H1 (cell line): ENCODE results near the gene ATXN2L. TPM values are rescaled to one million over a fixed set of nuclear protein-coding genes. Genes with fewer than 3 reads are reported as not detected.

ENCODE experiments used
- CTCF ChIA-PET: fragments of 300-600 bp; sonication (Branson Sonifier 250); formaldehyde crosslinking; loops from one replicate; lab custom pipeline; 2021; ENCODE audit not compliant: partially characterized antibody; lab: Charles Lee
- POLR2A ChIA-PET: fragments of 300-600 bp; sonication (Branson Sonifier 250); formaldehyde crosslinking; loops from one replicate; lab custom pipeline; 2021; ENCODE audit warnings: inconsistent platforms; ENCODE audit not compliant: partially characterized antibody; lab: Charles Lee
- DNase-seq, 2 experiments: peaks; one replicate each; pipeline versions ENCODE4 v3.0.0 to v3.0.0-alpha.2; 2010 to 2022; ENCODE audit warnings: low spot score in 2 of 2, low read depth in 1 of 2, mixed read lengths in 1 of 2
- FAIRE-seq: peaks from 2 replicates; lab custom pipeline; 2011; peaks lifted over from hg19 to GRCh38; lab: Jason Lieb, UNC
- H2AFZ ChIP-seq: 2 replicates; pipeline ENCODE4 v1.8.1; 2012; ENCODE audit warnings: low read length, inconsistent platforms
- H2AK5ac ChIP-seq: 2 replicates; pipeline ENCODE4 v1.6.1; 2013; ENCODE audit warnings: low read depth, low read length
- H2BK120ac ChIP-seq: replicated peaks from 2 replicates; pipeline ENCODE3; 2013; ENCODE audit warnings: low read depth, low read length, inconsistent platforms
- H2BK12ac ChIP-seq: 2 replicates; pipeline ENCODE4 v1.6.1; 2013; ENCODE audit warnings: low read depth, low read length
- H2BK15ac ChIP-seq: 2 replicates; pipeline ENCODE4 v1.6.1; 2013; ENCODE audit warnings: low read length
- H2BK20ac ChIP-seq: 2 replicates; pipeline ENCODE4 v1.6.1; 2013; ENCODE audit warnings: low read length
- H2BK5ac ChIP-seq: 2 replicates; pipeline ENCODE4 v1.6.1; 2013; ENCODE audit warnings: low read depth, low read length
- H3K14ac ChIP-seq: 2 replicates; pipeline ENCODE4 v1.6.1; 2013; ENCODE audit warnings: inconsistent platforms; ENCODE audit not compliant: insufficient read length
- H3K18ac ChIP-seq: 2 replicates; pipeline ENCODE4 v1.6.1; 2013; ENCODE audit warnings: low read length; ENCODE audit errors: extremely low read depth
- H3K23ac ChIP-seq: 2 replicates; pipeline ENCODE4 v1.6.1; 2013; ENCODE audit warnings: inconsistent platforms; ENCODE audit not compliant: insufficient read length
- H3K23me2 ChIP-seq: 2 replicates; pipeline ENCODE4 v1.6.1; 2013; ENCODE audit warnings: low read depth, low read length
- H3K27ac ChIP-seq: 2 replicates; pipeline ENCODE4 v1.6.1; 2011; ENCODE audit warnings: low read depth, low read length, inconsistent platforms
- H3K27me3 ChIP-seq, 4 experiments: replicated peaks in 1 of 4; 1 replicate in 1 of 4; 2 replicates in 3 of 4; pipeline versions ENCODE4 v1.6.1 to v1.8.1; 2011 to 2013; ENCODE audit warnings: low read length in 3 of 4, mild to moderate bottlenecking in 3 of 4, inconsistent platforms in 2 of 4, mixed read lengths in 2 of 4, moderate library complexity in 1 of 4; ENCODE audit not compliant: control insufficient read depth in 3 of 4, insufficient read depth in 3 of 4; ENCODE audit errors: extremely low read depth in 1 of 4
- H3K36me3 ChIP-seq, 4 experiments: 2 replicates each; pipeline versions ENCODE4 v1.6.1 to v1.8.1; 2011 to 2013; ENCODE audit warnings: mild to moderate bottlenecking in 4 of 4, low read length in 3 of 4, moderate library complexity in 2 of 4, control low read depth in 1 of 4, inconsistent platforms in 1 of 4; ENCODE audit not compliant: insufficient read depth in 4 of 4, control insufficient read depth in 2 of 4
- H3K4ac ChIP-seq: replicated peaks from 2 replicates; pipeline ENCODE3; 2013; ENCODE audit warnings: low read length, low read depth, mixed read lengths, inconsistent platforms; ENCODE audit not compliant: insufficient read length
- H3K4me1 ChIP-seq, 4 experiments: replicated peaks in 1 of 4; 1 replicate in 1 of 4; 2 replicates in 3 of 4; pipeline versions ENCODE4 v1.6.1 to v1.8.1; 2011 to 2013; ENCODE audit warnings: low read length in 3 of 4, inconsistent platforms in 2 of 4, mixed read lengths in 1 of 4; ENCODE audit not compliant: insufficient read depth in 4 of 4, control insufficient read depth in 3 of 4
- H3K4me2 ChIP-seq, 2 experiments: 2 replicates each; pipeline versions ENCODE4 v1.6.1 to v1.8.1; 2011 to 2013; ENCODE audit warnings: low read depth in 2 of 2, low read length in 2 of 2, control low read depth in 1 of 2, inconsistent platforms in 1 of 2, mild to moderate bottlenecking in 1 of 2; ENCODE audit not compliant: insufficient read depth in 1 of 2
- H3K4me3 ChIP-seq, 4 experiments: fragments of 200-600, 300-600 bp in 1 of 4; sonication (generic), shearing (Covaris generic), sonication (Bioruptor Twin) in 1 of 4; 2 replicates each; pipeline versions ENCODE4 v1.5.1 to v1.8.1; 2011 to 2016; ENCODE audit warnings: low read length in 4 of 4, low read depth in 3 of 4, control low read depth in 2 of 4, inconsistent platforms in 2 of 4, mild to moderate bottlenecking in 2 of 4, mixed read lengths in 1 of 4, moderate library complexity in 1 of 4; ENCODE audit not compliant: insufficient read depth in 2 of 4; ENCODE audit errors: extremely low read depth in 1 of 4
- H3K56ac ChIP-seq: replicated peaks from 2 replicates; pipeline ENCODE3; 2013; ENCODE audit warnings: low read depth, mild to moderate bottlenecking, mixed read lengths, low read length, inconsistent platforms; ENCODE audit not compliant: insufficient read length
- H3K79me1 ChIP-seq: 2 replicates; pipeline ENCODE4 v1.6.1; 2013; ENCODE audit warnings: low read depth, low read length, control low read depth
- H3K79me2 ChIP-seq, 2 experiments: 2 replicates each; pipeline versions ENCODE4 v1.6.1 to v1.8.1; 2012 to 2013; ENCODE audit warnings: low read length in 2 of 2, mild to moderate bottlenecking in 2 of 2, inconsistent platforms in 1 of 2; ENCODE audit not compliant: insufficient read depth in 2 of 2, control insufficient read depth in 1 of 2
- H3K9ac ChIP-seq, 4 experiments: replicated peaks in 1 of 4; 1 replicate in 1 of 4; 2 replicates in 3 of 4; pipeline versions ENCODE4 v1.6.1 to v1.8.1; 2011 to 2013; ENCODE audit warnings: low read depth in 3 of 4, low read length in 3 of 4, control low read depth in 2 of 4, mild to moderate bottlenecking in 2 of 4, moderate library complexity in 2 of 4, inconsistent platforms in 1 of 4; ENCODE audit errors: extremely low read depth in 1 of 4
- H3K9me3 ChIP-seq, 2 experiments: 2 replicates each; pipeline versions ENCODE4 v1.6.1 to v1.8.1; 2012 to 2013; ENCODE audit warnings: mild to moderate bottlenecking in 2 of 2, moderate library complexity in 2 of 2, control low read depth in 1 of 2, inconsistent platforms in 1 of 2, low read depth in 1 of 2, low read length in 1 of 2, mixed read lengths in 1 of 2; ENCODE audit not compliant: insufficient read depth in 2 of 2
- H4K20me1 ChIP-seq, 2 experiments: replicated peaks in 1 of 2; 2 replicates each; pipeline versions ENCODE3 to v1.8.1; 2011 to 2013; ENCODE audit warnings: inconsistent platforms in 2 of 2, low read length in 2 of 2, mild to moderate bottlenecking in 1 of 2; ENCODE audit not compliant: insufficient read depth in 2 of 2, control insufficient read depth in 1 of 2
- H4K5ac ChIP-seq: 2 replicates; pipeline ENCODE4 v1.6.1; 2013; ENCODE audit warnings: low read length, low read depth, mixed read lengths, inconsistent platforms; ENCODE audit not compliant: insufficient read length
- H4K8ac ChIP-seq: 2 replicates; pipeline ENCODE4 v1.8.0; 2013; ENCODE audit warnings: mild to moderate bottlenecking, moderate library complexity, low read length, inconsistent platforms; ENCODE audit not compliant: insufficient read depth; ENCODE audit errors: extremely low read depth
- H4K91ac ChIP-seq: replicated peaks from 2 replicates; pipeline ENCODE3; 2013; ENCODE audit warnings: low read length, mixed read lengths, inconsistent platforms; ENCODE audit not compliant: insufficient read length
- CREB1 ChIP-seq: IDR thresholded peaks from 2 replicates; pipeline ENCODE4 v1.6.1; 2012; ENCODE audit warnings: inconsistent platforms
- CTBP2 ChIP-seq: IDR thresholded peaks from 2 replicates; pipeline ENCODE4 v1.7.0; 2011; ENCODE audit warnings: borderline replicate concordance, mild to moderate bottlenecking, moderate library complexity, mixed read lengths, low read length; ENCODE audit not compliant: insufficient read depth, insufficient read length
- CTCF ChIP-seq, 3 experiments: IDR thresholded peaks; 1 replicate in 2 of 3; 2 replicates in 1 of 3; pipeline versions ENCODE4 v1.5.1 to v1.6.1; 2011; ENCODE audit warnings: low read length in 3 of 3, mild to moderate bottlenecking in 3 of 3, inconsistent platforms in 2 of 3, low read depth in 1 of 3, moderate library complexity in 1 of 3; ENCODE audit not compliant: insufficient read depth in 1 of 3; ENCODE audit errors: control extremely low read depth in 1 of 3
- GABPA ChIP-seq: IDR thresholded peaks from 2 replicates; pipeline ENCODE4 v1.6.1; 2011; ENCODE audit warnings: mild to moderate bottlenecking, low read length, moderate library complexity, borderline replicate concordance; ENCODE audit not compliant: insufficient read depth
- PHF8 ChIP-seq: fragments of 200-600 bp; sonication (generic); conservative IDR thresholded peaks from 2 replicates; pipeline ENCODE4 v1.7.1; 2012; ENCODE audit warnings: low read depth, mild to moderate bottlenecking, inconsistent platforms, low read length, moderate library complexity
- SIX5 ChIP-seq: IDR thresholded peaks from 2 replicates; pipeline ENCODE4 v1.6.1; 2011; ENCODE audit warnings: mild to moderate bottlenecking, low read depth, low read length
- TBP ChIP-seq: IDR thresholded peaks from 2 replicates; pipeline ENCODE4 v1.6.1; 2011; ENCODE audit warnings: low read depth, low read length, improper control_type of control experiment
- TEAD4 ChIP-seq: IDR thresholded peaks from 2 replicates; pipeline ENCODE4 v1.6.1; 2012; ENCODE audit warnings: low read depth, low read length, inconsistent platforms, mixed read lengths
- WGBS, 2 experiments: shearing (Covaris generic) in 1 of 2; methylation state at CpG; one replicate each; pipeline versions ENCODE4 v1.1.6 to v1.1.7; 2013 to 2015; ENCODE audit warnings: low lambda C conversion rate in 2 of 2, mixed read lengths in 2 of 2, inconsistent platforms in 1 of 2, low coverage in 1 of 2, missing lambda C conversion rate in 1 of 2; ENCODE audit not compliant: insufficient replicate concordance in 2 of 2, insufficient coverage in 1 of 2, insufficient read length in 1 of 2; ENCODE audit errors: extremely low coverage in 1 of 2, missing lambda C conversion rate in 1 of 2; 5-methylcytosine and 5-hydroxymethylcytosine counted together
- polyA plus RNA-seq, 7 experiments: library from polyadenylated mRNA; depleted of rRNA in 3 of 7; stranded (reverse) in 5 of 7; unstranded in 2 of 7; fragments of >200 nt in 5 of 7; fragments of 200-250 nt in 2 of 7; gene quantifications; 1 replicate in 5 of 7; 2 replicates in 1 of 7; 4 replicates in 1 of 7; pipeline versions ENCODE4 v1.2.1 to v1.2.3, GENCODE V29; 2011 to 2013; ENCODE audit warnings: missing spikeins in 2 of 7, mixed read lengths in 2 of 7
- total RNA-seq: library from RNA; stranded (reverse); fragmentation: NEBNext Ultra II Directional; extraction: Animal tissue kit (Norgen Biotek cat#: 25700); gene quantifications from 2 replicates; pipeline ENCODE4 v1.2.1, GENCODE V29; 2021

The ATXN2L gene
- total and polyA plus RNA-seq, 2 of the 8 experiments (the other 6 are each of a cell fraction or from before 2014, with no cell fraction given) = 79.1 to 227 TPM

DNA sequence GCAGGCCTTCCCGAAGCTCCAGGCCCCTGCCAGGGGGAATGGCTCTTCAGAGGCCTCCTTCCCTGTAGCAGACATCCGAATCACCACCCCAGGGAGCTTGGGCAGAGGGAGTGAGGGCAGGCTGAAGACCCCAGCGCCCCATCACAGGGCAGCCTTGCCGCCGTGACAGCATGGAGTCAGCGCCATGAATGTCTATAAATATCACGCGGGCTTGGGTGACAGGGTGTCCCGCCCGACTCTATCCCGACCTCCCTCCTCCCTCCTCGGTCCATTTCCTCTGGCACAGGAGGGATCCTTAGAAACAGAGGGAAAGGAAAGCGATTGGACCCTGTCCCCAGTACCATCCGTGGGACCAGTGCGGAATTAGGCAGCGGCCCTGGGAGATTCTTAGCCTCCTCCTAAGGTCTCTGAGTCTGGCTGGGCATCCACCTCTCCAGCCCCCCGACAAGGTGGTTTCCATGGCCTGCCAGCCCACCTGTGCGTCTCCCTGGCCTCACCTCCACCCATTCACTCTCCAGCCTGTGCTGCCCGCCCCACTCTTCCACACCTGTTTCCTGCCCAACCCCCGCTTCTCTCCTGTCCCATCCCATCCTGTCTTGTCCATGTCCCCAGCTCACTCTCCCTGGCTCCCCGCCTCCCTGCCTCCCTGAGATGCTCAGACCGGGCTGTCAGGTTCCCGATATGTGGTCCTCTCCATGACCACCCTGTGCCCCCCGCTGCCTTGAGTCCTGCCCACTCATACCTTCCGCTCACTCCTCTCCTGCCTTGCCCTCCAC, 60.6 kb downstream of the ATXN2L start:
- H3K9ac ChIP-seq = no peak overlapping the region; a peak in 1 of 7 replicates
- peak overlapping the region; percentile 49 for H3K4ac ChIP-seq
- peaks cover 0 to 8% (median 7%) of the 10 kb centered on the region in 4 experiments; a peak in 2 of 7 replicates for H3K27me3 ChIP-seq
- H4K5ac ChIP-seq = no peak overlapping the region
- TF ChIP-seq TEAD4 (no peak), CREB1 (no peak), CTBP2 (no peak), PHF8 (no peak), GABPA (no peak), CTCF (IDR thresholded peaks at IDR 0.05; ENCODE audit: control extremely low read depth in 1 of 3, insufficient read depth in 1 of 3, low read depth in 1 of 3, low read length in 3 of 3) (no peak), TBP (no peak), SIX5 (no peak)
- H2BK15ac ChIP-seq = peak overlapping the region; percentile 46; the same call in 1 of the 2 replicates
- no peak overlapping the region; the same call in 1 of the 2 replicates for H2BK20ac ChIP-seq
- no peak overlapping the region for H3K14ac ChIP-seq
- POLR2A ChIA-PET = interaction anchor here (0.6 to 2.2 kb wide), 15 partner anchors 8 to 90 kb away, joined by 3 to 12 read pairs (median 3); partner anchors contain the start of genes ATXN2L, SH2B1 and TUFM
- H2AFZ ChIP-seq = no peak overlapping the region
- no peak overlapping the region for H2BK120ac ChIP-seq
- DNase-seq (no peak), FAIRE-seq (no peak)
- H2AK5ac ChIP-seq = peak overlapping the region; percentile 72; the same call in 1 of the 2 replicates
- peaks cover 0 to 24% (median 20%) of the 10 kb centered on the region in 4 experiments; a peak in 6 of 7 replicates for H3K4me1 ChIP-seq
- H4K8ac ChIP-seq = no peak overlapping the region; the same call in 1 of the 2 replicates
- H3K27ac ChIP-seq = no peak overlapping the region
- peak overlapping the region; percentile 4 to 45; a peak in 3 of 4 replicates for H3K4me2 ChIP-seq
- peak overlapping the region; percentile 25 for H4K91ac ChIP-seq
- H3K79me2 ChIP-seq = no peaks in the 10 kb centered on the region
- no peak overlapping the region for H3K4me3 ChIP-seq
- no peaks in the 10 kb centered on the region for H4K20me1 ChIP-seq
- no peaks in the 10 kb centered on the region for H3K9me3 ChIP-seq
- peaks cover 13% of the 10 kb centered on the region for H3K23me2 ChIP-seq
- H2BK5ac ChIP-seq = peak overlapping the region; percentile 26; the same call in 1 of the 2 replicates
- H3K23ac ChIP-seq = no peak overlapping the region
- CTCF ChIA-PET = interaction anchor here (0.8 to 5.3 kb wide), 6 partner anchors 9 to 89 kb away, joined by 3 to 32 read pairs (median 6); no protein-coding TSS in a partner anchor
- no peaks in the 10 kb centered on the region for H3K36me3 ChIP-seq
- no peaks in the 10 kb centered on the region; the same call in none of the 2 replicates for H3K79me1 ChIP-seq
- H2BK12ac ChIP-seq = peak overlapping the region; percentile 62; the same call in 1 of the 2 replicates
- no peak overlapping the region for H3K56ac ChIP-seq
- WGBS, 2 experiments = 70% methylated on average over 22 of the region's 25 CpGs; no CpG with 5 or more reads in 1 of the 2 experiments
- H3K18ac ChIP-seq = peak overlapping the region; percentile 38; the same call in 1 of the 2 replicates
